Activated CD4-positive, CD25-positive, alpha-beta regulatory T cell (primary cell): ENCODE measurements around the gene RCAN2.

Experiments
- DNase-seq, 4 experiments: peaks; one replicate each; lab custom pipeline; 2025; lab: John Stamatoyannopoulos, UW

RCAN2 gene

DNA sequence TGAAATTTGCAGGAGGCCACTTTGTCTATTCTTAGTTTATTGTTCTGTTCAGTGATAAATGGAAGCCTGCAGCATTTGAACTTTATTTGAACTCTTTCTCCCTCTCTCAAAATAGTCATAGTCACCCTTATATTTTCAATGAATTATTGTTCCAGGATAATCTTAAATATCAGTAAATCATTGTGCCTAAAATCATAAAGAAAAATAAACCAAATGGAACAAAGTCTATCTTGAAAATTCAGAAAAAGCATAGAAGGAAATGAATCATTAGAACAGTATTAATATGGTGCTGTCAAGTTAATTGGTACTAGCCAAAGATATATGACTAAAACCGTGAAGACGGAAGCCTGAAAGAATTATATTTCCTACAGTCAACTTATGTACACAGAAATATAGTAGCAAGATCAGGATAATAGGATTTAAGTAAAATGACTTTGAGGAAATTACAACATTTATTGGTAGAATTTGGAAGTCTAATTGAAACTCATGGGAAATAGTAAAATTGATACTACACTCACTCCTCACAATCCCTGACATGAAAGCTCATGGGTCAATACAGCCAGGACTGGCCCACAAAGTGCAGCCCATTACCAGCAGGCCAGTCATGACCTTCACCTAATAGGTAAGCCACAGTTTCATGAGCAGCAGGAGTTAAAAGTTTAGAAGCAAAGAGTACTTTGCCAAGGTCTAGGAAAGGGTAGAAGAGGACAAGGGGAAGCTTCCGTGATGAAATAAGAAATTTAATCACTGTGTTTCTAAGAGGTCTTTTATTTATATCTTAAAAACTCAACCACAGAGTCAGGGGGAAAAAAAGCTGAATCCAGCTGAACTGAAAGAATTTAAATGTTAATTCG lies 200.6 kb downstream of the RCAN2 start:
- DNase-seq: no peak

- no peak for DNase-seq
These were observed 201.4 kb downstream of the RCAN2 start for GRCh38 chr6:46289898-46290297.

DNA sequence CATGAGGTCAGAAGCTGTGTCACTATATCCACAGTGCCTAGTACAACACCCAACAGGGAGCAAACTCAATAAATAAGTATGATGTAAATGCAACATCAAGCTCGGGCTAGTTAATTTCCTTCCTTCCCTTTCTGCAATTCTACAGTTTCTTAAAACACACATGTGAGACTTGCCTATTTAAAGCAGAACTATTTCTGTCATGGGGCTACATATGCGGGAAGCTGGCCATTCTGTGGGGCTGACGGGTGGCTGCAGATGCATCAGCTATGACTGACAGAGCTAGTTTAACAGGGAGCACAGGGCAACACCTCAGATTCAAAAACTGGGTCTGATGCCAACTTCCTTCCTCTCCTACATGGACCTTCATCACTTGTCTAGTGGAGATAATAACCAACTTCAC lies 202.4 kb downstream of the RCAN2 start:
- no peak for DNase-seq

DNA sequence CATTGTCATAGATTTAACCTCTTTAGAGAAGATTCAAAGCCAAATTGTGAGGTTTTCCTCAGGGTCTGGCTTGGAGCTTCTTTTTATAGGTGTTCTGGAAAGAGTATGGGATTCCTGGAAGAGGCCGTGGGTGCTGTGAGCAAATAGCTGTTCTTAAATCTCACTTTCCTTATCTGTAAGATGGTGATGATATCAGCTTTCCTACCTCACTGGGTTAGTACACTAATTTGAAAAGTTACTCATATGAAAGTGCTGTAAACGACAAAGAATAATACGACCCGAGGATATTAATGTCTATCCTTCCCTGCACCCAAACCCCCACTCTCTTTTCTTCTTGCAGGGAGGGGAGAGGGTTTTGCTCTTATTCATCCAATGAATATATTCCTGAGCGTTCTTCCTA lies 203.6 kb downstream of the RCAN2 start:
- DNase-seq: no peak

GRCh38 chr6:46287043-46287442 lies 204.2 kb downstream of the RCAN2 start:
- DNase-seq: no peak

- DNase-seq: no peak
These were observed 206.8 kb downstream of the RCAN2 start for GRCh38 chr6:46284475-46284874.

DNA sequence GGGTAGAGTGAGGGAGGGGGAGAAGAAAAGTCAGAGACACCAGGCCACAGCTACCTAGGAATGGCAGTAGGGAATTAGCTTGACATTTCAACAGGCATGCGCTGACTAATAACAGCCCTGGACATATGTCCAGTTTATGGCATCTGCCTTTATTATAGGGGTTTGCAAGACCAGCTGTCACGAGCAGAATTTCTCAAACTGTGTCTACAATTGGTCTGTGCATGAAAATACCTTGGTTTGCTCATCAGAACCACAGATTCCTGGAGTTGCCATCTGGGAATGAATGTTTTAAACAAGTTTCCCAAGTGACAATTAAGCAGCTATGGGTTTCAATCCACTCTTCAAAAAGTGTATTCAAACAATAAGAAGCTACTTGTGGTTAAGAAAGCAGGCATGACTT lies 210.1 kb downstream of the RCAN2 start:
- no peak for DNase-seq

DNA sequence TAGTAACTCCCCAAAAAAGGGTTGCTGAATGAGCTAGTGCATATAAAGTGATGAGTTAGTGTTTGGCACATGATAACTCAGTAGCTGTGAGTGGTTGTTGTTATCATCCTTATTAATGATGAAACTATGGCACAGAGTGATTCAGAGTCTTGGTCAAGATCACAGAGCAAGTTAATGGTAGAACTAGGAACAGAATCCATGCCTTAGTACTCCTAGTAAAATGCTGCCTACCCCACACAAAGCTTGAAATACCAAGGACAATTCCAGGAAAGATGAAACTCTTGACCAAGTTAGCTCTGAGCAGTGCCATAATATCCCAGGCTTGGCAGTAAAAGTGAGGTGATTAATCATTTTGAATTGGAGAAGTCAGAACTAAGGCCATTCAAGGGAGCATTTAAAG lies 211.4 kb downstream of the RCAN2 start:
- DNase-seq: no peak

DNA sequence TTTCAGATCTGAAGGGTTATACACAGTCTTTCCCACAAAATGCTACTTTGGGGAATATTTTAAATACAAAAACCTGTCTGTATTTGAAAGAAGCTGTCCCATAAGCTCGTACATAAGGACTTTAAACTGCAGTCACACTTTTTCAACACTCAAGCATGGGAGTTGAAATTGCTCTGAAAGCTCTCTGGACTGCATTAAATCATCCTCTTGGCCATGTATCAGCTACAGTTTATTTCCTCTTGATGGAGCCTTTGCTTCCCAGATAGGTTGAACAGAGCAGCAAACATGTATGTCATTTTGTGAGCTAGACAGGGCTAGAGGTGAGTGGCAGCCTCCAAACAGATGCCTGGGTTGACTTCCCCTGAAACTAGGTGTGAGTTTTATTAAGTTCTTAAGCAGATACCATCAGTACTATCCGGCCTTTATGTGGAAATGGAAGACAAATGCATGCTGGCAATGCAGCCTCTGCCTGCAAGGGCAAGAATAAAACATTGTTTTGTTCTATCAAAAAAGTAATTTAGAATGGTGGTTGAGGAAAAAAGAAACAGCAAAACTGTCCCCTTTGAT lies 214.6 kb downstream of the RCAN2 start:
- DNase-seq: no peak

GRCh38 chr6:46274502-46274901 lies 216.7 kb downstream of the RCAN2 start:
- DNase-seq: no peak

DNA sequence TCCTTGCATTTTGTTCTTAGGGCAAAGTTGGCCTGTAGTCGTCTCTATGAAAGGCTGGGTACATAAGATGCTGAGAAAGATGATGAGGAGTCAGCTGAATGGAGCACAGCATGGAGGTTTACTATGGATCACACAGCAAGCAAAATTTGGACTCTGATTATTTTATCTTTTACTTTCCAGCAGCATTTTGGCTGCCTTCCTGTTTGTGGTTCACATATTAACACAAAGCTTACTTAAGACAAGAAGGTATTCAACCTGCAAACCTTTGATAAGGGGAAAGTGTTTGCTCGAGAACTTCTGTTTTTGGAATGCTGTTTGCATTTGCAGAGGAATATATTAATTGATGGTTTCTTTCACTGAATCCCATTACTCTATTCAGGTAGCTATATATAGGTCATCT lies 217.3 kb downstream of the RCAN2 start:
- DNase-seq: no peak

- no peak for DNase-seq
These were observed 219.5 kb downstream of the RCAN2 start for GRCh38 chr6:46271728-46272127.

- DNase-seq: no peak
These were observed 220.1 kb downstream of the RCAN2 start for GRCh38 chr6:46271107-46271506.

GRCh38 chr6:46270336-46270735 lies 220.9 kb downstream of the RCAN2 start:
- DNase-seq: no peak

DNA sequence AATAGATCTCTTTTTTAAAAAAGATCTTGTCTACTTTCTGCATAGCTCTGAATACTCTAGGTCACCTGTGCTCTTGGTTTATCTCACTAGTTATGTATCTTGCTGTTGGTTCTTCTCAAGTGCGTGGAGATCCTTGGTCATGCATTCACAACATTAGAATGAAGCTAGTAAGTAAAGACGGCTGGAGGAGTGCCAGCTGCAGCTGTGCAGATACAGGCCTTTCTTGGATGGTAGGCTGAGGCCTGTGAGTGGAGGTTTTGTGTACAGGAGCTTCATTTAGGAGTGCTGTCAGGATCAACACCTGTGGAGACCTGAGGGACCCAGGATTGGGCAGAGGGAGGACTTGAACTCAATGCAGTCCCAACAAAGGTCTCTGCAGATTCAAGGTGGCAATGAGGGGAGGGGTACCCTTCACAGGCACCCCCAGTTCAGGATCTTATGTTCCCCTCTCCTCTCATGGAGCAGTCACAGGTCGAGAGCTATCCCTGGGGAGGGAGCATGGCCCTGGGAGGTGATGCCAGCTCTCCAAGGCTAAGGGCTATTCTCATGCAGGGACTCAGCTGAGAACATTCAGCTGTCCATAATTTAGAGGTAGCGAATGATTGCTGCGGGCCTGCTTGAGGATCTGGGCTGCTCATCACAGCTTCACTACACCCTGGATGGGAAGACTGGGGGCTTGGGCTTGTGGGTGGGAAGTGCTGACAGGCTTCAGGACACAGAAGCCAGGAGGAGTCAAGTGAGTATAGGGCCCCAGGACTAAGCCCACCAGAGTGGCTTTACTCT lies 221.6 kb downstream of the RCAN2 start:
- no peak for DNase-seq

GRCh38 chr6:46267515-46267914 lies 223.7 kb downstream of the RCAN2 start:
- DNase-seq: no peak

DNA sequence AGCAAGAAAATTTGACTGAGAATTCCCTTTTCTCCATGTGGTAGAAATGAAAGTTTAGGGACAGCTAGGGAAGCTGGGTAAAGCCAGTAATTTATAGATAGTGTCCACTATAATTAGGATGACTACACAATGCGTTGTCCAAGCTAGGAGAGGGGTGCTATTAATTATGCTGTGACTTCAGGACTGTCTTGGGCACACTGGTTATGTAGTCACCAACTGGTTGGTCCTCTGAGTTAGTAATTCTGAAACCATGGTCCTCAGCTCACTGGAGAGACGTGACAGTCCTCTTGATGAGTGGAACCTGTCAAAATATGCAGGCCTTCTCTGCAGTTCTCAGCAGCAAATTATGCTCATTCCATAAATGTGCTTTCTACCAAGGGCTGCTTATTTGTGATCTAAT lies 225.9 kb downstream of the RCAN2 start:
- DNase-seq: no peak

DNA sequence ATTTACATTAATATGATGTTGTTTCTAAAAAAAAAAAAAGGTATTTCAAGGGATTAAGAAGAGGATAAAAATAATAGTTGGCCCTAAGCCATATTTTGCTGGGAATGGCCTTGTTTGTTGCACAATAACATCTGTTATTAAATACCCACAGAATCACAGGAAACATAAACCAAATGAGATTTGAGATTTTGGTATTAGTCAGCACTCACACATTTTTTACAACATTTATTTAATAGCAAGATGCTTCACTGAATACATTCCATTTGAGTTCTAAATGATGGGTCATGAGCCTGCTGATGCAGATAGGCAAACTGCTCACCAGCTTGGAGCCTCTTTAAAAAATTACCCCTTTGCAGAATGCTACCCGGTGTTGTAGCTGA lies 227.6 kb downstream of the RCAN2 start:
- DNase-seq: no peak

- DNase-seq: no peak
These were observed 228.1 kb downstream of the RCAN2 start for GRCh38 chr6:46262928-46263706.

- no peak for DNase-seq
These were observed 233.0 kb downstream of the RCAN2 start for GRCh38 chr6:46258249-46258648.

DNA sequence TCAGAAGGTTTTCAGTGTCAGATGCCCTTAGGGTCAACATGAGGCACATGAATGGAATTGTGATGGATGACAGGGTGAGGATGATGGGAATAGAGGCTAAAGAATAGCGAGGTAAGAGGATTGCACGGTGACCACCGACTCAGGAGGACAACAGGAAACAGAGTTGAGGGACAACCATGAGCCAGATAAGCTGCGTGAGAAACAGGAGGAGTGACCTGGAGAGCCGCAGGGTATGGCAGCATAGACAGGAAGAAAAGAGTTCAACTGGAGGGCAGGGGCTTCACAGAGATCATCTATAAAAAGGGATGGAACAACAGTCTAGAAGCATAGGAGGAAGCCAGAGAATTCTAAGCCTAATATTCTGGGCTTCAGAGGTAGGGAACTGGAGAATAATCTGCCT lies 235.7 kb downstream of the RCAN2 start:
- no peak for DNase-seq

DNA sequence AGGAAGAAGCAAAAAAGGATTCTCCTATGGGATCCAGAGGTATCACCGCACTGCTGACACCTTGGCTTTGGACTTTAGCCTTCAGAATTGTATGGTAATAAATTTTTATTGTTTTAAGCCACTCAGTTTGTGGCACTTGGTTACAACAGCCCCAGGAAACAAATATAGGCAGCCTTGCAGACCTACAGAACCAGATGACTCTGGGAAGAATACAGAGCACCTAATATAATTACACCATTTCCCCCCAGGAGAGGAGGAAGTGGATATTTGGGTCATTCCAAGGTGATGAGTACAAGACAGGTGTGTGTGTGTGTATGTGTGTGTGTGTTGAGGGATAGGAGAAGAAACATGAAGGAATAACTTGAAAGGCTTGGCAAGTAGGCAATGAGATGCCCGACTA lies 236.3 kb downstream of the RCAN2 start:
- no peak for DNase-seq
